VCaP (cell line): ENCODE data around the gene GRIK5.

Source experiments
- H3K27ac ChIP-seq: fragments of 450-650 bp; 2 replicates; pipeline ENCODE4 v1.5.1; 2017
- TF ChIP-seq, protein P1 (sequence below): fragments of 450-650 bp; conservative IDR thresholded peaks from 2 replicates; pipeline ENCODE4 v1.5.1; 2017; ENCODE audit warnings: mild to moderate bottlenecking, moderate library complexity

GRIK5 gene

DNA sequence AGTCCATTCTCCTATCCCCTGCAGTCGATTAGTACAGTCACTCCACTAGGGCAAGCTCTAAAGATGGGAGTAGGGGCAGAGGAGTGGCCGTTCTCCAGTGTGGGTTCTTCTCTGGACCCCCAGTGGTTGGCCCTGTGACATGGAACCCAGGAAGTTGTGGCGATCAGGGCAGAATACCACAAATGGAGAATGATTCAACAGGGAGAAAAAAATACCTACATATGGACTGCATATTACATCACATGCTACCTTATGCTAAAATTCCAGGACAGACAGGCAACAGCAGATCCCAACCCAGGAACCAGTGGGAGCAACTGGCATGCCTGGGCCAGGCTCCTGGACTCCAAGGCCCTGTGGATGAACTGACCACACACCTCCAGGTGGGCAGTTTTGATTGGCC, 41.8 kb upstream of the GRIK5 start:
- no peak overlapping the region for H3K27ac ChIP-seq

DNA sequence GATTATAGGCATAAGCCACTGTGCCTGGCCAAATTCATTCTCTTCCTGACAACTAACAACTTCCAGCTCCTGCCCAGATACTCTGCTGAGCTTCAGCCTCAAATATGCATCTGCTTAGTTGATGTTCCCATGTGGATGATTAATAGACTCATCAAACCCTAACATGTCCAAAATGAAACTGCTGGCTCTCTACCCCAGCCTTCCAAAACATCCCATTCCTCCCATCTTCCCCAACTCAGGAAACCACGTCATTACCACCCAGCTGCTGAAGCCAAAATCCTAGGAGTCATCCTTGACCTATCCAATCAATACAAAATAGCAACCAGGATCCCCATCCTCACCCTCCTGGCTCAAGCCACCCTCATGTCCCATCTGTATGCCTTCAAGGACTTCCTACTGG, 41.4 kb upstream of the GRIK5 start:
- no peak overlapping the region for H3K27ac ChIP-seq
- TF ChIP-seq, protein P1, sequence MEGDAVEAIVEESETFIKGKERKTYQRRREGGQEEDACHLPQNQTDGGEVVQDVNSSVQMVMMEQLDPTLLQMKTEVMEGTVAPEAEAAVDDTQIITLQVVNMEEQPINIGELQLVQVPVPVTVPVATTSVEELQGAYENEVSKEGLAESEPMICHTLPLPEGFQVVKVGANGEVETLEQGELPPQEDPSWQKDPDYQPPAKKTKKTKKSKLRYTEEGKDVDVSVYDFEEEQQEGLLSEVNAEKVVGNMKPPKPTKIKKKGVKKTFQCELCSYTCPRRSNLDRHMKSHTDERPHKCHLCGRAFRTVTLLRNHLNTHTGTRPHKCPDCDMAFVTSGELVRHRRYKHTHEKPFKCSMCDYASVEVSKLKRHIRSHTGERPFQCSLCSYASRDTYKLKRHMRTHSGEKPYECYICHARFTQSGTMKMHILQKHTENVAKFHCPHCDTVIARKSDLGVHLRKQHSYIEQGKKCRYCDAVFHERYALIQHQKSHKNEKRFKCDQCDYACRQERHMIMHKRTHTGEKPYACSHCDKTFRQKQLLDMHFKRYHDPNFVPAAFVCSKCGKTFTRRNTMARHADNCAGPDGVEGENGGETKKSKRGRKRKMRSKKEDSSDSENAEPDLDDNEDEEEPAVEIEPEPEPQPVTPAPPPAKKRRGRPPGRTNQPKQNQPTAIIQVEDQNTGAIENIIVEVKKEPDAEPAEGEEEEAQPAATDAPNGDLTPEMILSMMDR = no peak

More for the DNA sequence above, 41.8 kb upstream of the GRIK5 start:
- TF ChIP-seq, protein P1 = no peak

DNA sequence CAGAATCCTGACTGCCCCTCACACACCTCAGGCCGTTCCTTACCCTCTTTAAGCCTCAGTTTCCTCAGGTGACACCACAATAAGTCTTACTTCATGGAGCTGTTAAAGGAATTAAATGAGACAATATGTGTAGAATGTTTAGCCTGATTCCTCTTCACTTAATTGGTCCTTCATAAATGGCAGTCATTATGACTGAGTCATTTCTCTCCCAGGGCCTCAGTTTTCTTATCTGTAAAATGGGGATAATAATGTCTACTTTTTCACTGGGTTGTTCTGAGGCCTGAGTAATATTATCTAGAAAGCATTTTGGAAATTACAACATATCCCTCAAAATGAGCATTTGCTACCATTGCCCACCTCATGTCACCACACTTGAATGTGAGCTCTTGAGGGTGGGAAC, 40.7 kb upstream of the GRIK5 start:
- TF ChIP-seq, protein P1 = no peak
- no peak overlapping the region for H3K27ac ChIP-seq

- no peak overlapping the region for H3K27ac ChIP-seq
- TF ChIP-seq, protein P1 = no peak
Observed at GRCh38 chr19:42109896-42110295, 39.9 kb upstream of the GRIK5 start.

DNA sequence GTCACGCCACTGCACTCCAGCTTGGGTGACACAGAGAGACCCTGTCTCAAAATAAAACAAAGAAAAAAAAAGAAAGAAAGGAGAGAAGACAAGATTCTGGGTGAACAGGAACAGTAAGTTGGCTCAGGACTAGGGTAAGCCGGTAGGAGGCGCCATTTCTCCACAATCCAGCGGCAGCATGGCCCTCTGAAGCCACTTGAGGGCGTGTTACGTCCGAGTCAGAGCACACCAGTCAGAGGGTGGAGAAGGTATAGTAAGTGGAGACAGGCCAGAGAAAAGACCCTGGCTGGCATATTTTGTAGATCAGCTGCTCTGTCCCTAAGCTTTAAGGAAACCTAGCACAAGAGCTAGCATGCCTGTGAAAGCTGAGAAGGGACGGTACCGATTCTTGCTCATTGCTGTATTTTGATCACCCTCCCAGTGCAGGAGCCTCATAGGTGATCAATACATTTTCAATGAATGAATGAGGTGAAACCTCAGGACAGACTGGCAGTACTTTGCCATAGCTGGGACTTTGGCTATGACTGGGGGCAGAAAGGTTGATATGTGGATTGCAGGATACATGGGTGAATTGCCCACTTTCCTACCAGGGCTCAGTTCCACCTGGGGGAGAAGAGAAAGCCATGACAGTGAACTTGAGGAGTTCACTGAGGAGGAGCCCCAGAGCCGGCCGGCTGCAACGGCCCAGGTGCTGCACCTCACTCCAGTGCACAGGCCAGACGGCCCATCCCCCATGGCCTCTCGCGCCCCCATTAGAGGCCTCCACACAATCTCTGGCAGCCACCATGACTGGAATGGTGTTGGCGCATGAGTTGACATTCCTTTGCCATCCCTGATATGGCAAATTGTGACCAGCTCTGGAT, 38.8 kb upstream of the GRIK5 start:
- TF ChIP-seq, protein P1 = peak; percentile 97
- H3K27ac ChIP-seq = no peak overlapping the region; the same call in 1 of the 2 replicates

DNA sequence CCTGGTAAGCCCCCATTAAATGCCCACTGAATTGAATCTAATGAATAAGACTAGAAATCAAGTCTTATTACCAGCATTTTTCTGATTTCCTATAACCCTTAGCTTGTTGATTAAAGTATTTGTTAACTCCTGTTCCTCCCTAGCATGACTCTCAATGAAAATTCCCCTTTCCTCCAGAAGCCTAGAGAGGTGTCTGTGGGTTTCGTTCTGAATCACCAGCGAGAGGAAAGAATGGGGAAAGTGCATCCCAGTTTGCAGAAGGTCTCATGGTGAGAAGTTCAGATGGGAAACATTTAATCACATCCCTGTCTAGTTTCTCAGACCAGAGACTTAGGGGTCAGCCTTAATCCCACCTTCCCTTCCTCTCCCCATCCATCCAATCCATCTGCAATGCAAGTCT, 35.4 kb upstream of the GRIK5 start:
- TF ChIP-seq, protein P1 = no peak

GRCh38 chr19:42102877-42103276, 32.9 kb upstream of the GRIK5 start:
- no peak overlapping the region for H3K27ac ChIP-seq
- TF ChIP-seq, protein P1 = no peak

More for the DNA sequence above, 35.4 kb upstream of the GRIK5 start:
- H3K27ac ChIP-seq = no peak overlapping the region

DNA sequence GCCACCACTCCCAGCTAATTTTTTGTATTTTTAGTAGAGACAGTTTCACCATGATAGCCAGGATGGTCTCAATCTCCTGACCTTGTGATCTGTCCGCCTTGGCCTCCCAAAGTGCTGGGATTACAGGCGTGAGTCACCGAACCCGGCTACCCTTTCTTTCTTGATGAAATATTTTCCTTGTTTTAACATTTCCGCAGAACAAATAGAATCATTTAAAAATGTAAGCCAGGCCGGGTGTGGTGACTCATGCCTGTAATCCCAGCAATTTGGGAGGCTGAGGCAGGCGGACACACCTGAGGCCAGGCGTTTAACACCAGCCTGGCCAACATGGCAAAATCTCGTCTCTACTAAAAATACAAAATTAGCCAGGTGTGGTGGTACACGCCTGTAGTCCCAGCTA, 30.2 kb upstream of the GRIK5 start:
- peak overlapping the region; percentile 93 for H3K27ac ChIP-seq
